Gastroesophageal sphincter (tissue), 3 donors: ENCODE data around the gene SP110.

Source experiments
- EP300 ChIP-seq: sonication (generic); formaldehyde crosslinking; IDR thresholded peaks from one replicate; pipeline ENCODE4 v1.6.1; 2017; ENCODE audit warnings: antibody characterized with exemption, mild to moderate bottlenecking
- POLR2A ChIP-seq, 2 donors: fragments of 450-650 bp; IDR thresholded peaks; one replicate each; pipeline ENCODE4 v1.6.1; 2017; ENCODE audit warnings: antibody characterized with exemption in 2 of 2, mild to moderate bottlenecking in 2 of 2, moderate library complexity in 1 of 2
- POLR2AphosphoS5 ChIP-seq: sonication (generic); formaldehyde crosslinking; IDR thresholded peaks from one replicate; pipeline ENCODE4 v1.6.1; 2017; ENCODE audit warnings: antibody characterized with exemption
- TF ChIP-seq, protein P1 (sequence below), 4 experiments: fragments of 200-600 bp in 2 of 4; fragments of 450-650 bp in 2 of 4; sonication (generic) in 1 of 4; IDR thresholded peaks; one replicate each; pipeline ENCODE4 v1.5.1; 2017 to 2019; ENCODE audit warnings: antibody characterized with exemption in 4 of 4, mild to moderate bottlenecking in 2 of 4, moderate library complexity in 2 of 4

DNA sequence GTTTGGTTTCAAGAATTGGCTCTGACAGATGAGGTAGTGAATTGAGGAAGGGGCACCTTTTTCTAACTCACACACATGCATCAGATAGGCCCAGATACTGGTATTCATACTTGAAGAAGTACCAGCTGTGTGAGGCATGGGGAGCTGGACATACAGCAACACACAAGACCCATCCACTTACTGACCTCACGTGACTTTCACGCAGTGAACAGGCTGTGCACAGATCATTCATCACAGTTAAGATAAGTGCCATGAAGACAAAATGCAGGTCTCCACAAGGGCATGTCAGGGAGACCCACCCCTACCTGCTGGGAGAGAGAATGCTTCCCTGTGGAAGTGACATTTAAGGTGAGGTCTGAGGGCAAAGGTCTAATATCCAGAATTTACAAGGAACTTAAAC, 38.6 kb downstream of the SP110 start:
- TF ChIP-seq, protein P1, sequence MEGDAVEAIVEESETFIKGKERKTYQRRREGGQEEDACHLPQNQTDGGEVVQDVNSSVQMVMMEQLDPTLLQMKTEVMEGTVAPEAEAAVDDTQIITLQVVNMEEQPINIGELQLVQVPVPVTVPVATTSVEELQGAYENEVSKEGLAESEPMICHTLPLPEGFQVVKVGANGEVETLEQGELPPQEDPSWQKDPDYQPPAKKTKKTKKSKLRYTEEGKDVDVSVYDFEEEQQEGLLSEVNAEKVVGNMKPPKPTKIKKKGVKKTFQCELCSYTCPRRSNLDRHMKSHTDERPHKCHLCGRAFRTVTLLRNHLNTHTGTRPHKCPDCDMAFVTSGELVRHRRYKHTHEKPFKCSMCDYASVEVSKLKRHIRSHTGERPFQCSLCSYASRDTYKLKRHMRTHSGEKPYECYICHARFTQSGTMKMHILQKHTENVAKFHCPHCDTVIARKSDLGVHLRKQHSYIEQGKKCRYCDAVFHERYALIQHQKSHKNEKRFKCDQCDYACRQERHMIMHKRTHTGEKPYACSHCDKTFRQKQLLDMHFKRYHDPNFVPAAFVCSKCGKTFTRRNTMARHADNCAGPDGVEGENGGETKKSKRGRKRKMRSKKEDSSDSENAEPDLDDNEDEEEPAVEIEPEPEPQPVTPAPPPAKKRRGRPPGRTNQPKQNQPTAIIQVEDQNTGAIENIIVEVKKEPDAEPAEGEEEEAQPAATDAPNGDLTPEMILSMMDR (IDR thresholded peaks at IDR 0.05), result no peak
- TF ChIP-seq POLR2AphosphoS5 (no peak), POLR2A (IDR thresholded peaks at IDR 0.05) (no peak), EP300 (no peak)
